Subcutaneous abdominal adipose tissue (tissue), 5 donors: ENCODE measurements around the gene NSMCE1.
A peak's percentile ranks its signal among the peaks of the same experiment; 100 is the strongest.

Experiments
- H3K27ac ChIP-seq: one replicate; pipeline ENCODE4 v1.7.0; 2013; ENCODE audit warnings: low read depth, mild to moderate bottlenecking, inconsistent platforms, low read length, moderate library complexity
- H3K27me3 ChIP-seq, 5 donors: one replicate each; pipeline ENCODE4 v1.7.0; 2013; ENCODE audit warnings: low read length in 5 of 5, inconsistent platforms in 1 of 5; ENCODE audit not compliant: control insufficient read depth in 5 of 5, insufficient read depth in 4 of 5
- H3K36me3 ChIP-seq, 5 donors: one replicate each; pipeline ENCODE4 v1.7.0; 2013; ENCODE audit warnings: low read length in 5 of 5; ENCODE audit not compliant: control insufficient read depth in 5 of 5, insufficient read depth in 5 of 5
- H3K4me1 ChIP-seq, 5 donors: one replicate each; pipeline ENCODE4 v1.7.0; 2013; ENCODE audit warnings: low read length in 5 of 5, mild to moderate bottlenecking in 3 of 5, moderate library complexity in 1 of 5; ENCODE audit not compliant: control insufficient read depth in 5 of 5, insufficient read depth in 5 of 5
- H3K4me3 ChIP-seq, 5 donors: one replicate each; pipeline ENCODE4 v1.7.0; 2013; ENCODE audit warnings: low read length in 5 of 5, low read depth in 1 of 5
- H3K9ac ChIP-seq, 5 donors: one replicate each; pipeline ENCODE4 v1.7.0; 2013; ENCODE audit warnings: low read length in 5 of 5, mild to moderate bottlenecking in 4 of 5, moderate library complexity in 3 of 5
- H3K9me3 ChIP-seq, 5 donors: one replicate each; pipeline ENCODE4 v1.7.0; 2013; ENCODE audit warnings: low read length in 5 of 5; ENCODE audit not compliant: control insufficient read depth in 5 of 5
- donor health status: healthy.
- donor health status: healthy.
- donor health status: healthy.
- donor health status: healthy.
- donor health status: healthy.

Gene NSMCE1

DNA sequence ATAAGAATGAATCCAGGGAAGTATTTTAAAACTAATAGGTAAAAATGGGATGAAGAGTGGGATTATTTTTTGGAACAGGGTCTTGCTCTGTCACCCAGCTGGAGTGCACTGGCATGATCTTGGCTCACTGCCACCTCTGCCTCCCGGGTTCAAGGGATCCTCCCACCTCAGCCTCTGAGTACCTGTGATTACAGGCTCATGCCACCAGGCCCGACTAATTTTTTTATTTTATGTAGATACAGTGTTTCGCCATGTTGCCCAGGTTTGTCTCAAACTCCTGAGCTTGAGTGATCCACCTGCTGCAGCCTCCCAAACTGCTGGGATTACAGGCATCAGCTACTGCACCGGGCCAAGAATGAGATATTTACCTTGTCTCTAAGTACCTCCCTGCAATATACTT, 22.1 kb downstream of the NSMCE1 start:
- peaks cover 23 to 46% (median 44%) of the 10 kb centered on the region in 5 donors for H3K4me1 ChIP-seq

GRCh38 chr16:27245276-27246172, 23.0 kb downstream of the NSMCE1 start:
- Histone ChIP-seq H3K9me3 (no peaks in the 10 kb centered on the region), H3K36me3 (no peaks in the 10 kb centered on the region), H3K9ac (peak overlapping the region in 1 of 5 donors; percentile 17), H3K4me3 (peak overlapping the region in 3 of 5 donors; percentile 11 to 29 (median 25)), H3K4me1 (peaks cover 23 to 55% (median 52%) of the 10 kb centered on the region in 5 donors), H3K27me3 (no peaks in the 10 kb centered on the region), H3K27ac (peak overlapping the region; percentile 60)

More for the DNA sequence above, 22.1 kb downstream of the NSMCE1 start:
- no peak overlapping the region for H3K4me3 ChIP-seq
- peak overlapping the region; percentile 60 for H3K27ac ChIP-seq
- no peaks in the 10 kb centered on the region for H3K9me3 ChIP-seq
- H3K36me3 ChIP-seq = no peaks in the 10 kb centered on the region
- H3K27me3 ChIP-seq = no peaks in the 10 kb centered on the region
- H3K9ac ChIP-seq = no peak overlapping the region

- H3K9ac ChIP-seq = peak overlapping the region in 1 of 5 donors; percentile 17
- H3K27ac ChIP-seq = peak overlapping the region; percentile 60
- no peaks in the 10 kb centered on the region for H3K36me3 ChIP-seq
- no peaks in the 10 kb centered on the region for H3K27me3 ChIP-seq
- no peak overlapping the region for H3K4me3 ChIP-seq
- H3K4me1 ChIP-seq = peaks cover 23 to 62% (median 52%) of the 10 kb centered on the region in 5 donors
- no peaks in the 10 kb centered on the region for H3K9me3 ChIP-seq
Observed at GRCh38 chr16:27244363-27244755, 24.2 kb downstream of the NSMCE1 start.

DNA sequence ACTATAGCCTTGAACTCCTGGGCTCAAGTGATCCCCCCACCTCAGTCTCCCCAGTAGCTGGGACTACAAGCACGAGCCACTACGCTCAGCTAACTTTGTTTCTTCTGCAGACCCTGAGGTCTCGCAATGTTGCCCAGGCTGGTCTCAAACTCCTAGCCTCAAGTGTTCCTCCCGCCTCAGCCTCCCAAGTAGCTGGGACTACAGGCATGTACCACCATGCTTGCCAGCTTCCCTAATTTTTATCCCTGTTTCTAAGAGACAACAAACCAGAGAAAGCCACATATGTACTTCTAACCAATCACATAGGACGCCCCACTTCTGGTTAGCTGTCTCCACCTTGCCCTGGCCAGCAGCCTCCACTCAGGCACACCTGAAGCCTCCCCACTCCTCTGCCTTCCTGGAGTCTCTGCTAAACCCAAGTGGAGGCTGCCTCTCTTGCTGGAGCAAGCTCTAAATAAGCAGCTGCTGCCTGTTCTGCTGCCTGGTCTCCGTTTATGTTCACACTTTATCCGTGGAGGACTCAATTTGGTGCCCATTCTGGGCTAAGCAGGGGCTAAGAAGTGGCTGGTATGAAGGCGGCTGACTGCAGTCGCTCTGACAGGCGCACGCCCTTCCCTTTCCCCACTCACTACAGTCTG, 24.7 kb downstream of the NSMCE1 start:
- H3K4me3 ChIP-seq = no peak overlapping the region
- H3K9ac ChIP-seq = peak overlapping the region in 1 of 5 donors; percentile 23
- H3K27me3 ChIP-seq = no peaks in the 10 kb centered on the region
- peak overlapping the region; percentile 10 for H3K27ac ChIP-seq
- H3K4me1 ChIP-seq = peaks cover 23 to 62% (median 52%) of the 10 kb centered on the region in 5 donors
- H3K36me3 ChIP-seq = no peaks in the 10 kb centered on the region
- no peaks in the 10 kb centered on the region for H3K9me3 ChIP-seq

DNA sequence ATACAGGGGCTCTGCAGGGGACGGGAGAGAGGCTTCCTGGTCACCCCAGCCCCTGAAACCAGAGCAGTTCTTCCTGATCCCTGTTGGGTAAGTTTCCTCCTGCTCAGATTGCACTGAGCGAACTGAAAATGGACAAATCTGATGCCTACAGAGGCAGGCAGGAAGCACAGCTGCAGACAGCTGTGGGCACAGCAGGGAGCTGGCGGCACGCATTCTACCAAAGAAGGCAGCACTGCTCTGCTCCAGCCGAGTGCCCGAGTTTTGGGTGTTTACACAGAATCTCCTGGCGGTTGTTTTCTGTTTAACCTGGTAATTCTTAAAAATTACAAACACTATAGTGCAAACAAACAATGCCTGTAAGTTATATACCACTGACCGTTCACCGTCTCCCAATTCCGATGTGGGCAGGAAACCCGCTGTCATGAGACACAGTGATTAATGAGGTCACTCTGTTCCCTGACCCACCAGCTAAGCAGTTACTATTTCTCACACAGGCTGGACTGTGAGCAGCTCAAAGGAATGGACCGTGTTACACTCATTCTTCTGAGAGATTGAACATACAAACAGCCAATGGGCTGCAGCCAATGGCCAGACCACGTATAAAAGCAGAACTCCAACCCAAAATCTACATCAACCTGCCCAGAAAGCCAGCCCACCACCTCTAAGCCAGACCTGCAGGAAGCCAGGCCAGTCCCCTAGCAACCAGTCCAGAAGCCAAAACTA, 25.5 kb downstream of the NSMCE1 start:
- Histone ChIP-seq H3K4me1 (peaks cover 23 to 68% (median 54%) of the 10 kb centered on the region in 5 donors), H3K27me3 (no peaks in the 10 kb centered on the region), H3K9me3 (no peaks in the 10 kb centered on the region), H3K27ac (peak overlapping the region; percentile 26), H3K36me3 (no peaks in the 10 kb centered on the region), H3K9ac (peak overlapping the region in 1 of 5 donors; percentile 42), H3K4me3 (peak overlapping the region in 4 of 5 donors; percentile 29 to 44 (median 36))

- H3K27me3 ChIP-seq = no peaks in the 10 kb centered on the region
- no peaks in the 10 kb centered on the region for H3K36me3 ChIP-seq
- peak overlapping the region in 1 of 5 donors; percentile 42 for H3K9ac ChIP-seq
- no peaks in the 10 kb centered on the region for H3K9me3 ChIP-seq
- peak overlapping the region; percentile 26 for H3K27ac ChIP-seq
- H3K4me3 ChIP-seq = peak overlapping the region in 4 of 5 donors; percentile 29 to 44 (median 36)
- H3K4me1 ChIP-seq = peaks cover 23 to 74% (median 60%) of the 10 kb centered on the region in 5 donors
Observed at GRCh38 chr16:27242398-27242797, 26.2 kb downstream of the NSMCE1 start.

- Histone ChIP-seq H3K9me3 (no peaks in the 10 kb centered on the region), H3K4me3 (no peak overlapping the region), H3K9ac (no peak overlapping the region), H3K4me1 (peaks cover 26 to 82% (median 65%) of the 10 kb centered on the region in 5 donors), H3K27me3 (no peaks in the 10 kb centered on the region), H3K27ac (peak overlapping the region; percentile 18), H3K36me3 (no peaks in the 10 kb centered on the region)
Observed at GRCh38 chr16:27241658-27242057, 26.9 kb downstream of the NSMCE1 start.

DNA sequence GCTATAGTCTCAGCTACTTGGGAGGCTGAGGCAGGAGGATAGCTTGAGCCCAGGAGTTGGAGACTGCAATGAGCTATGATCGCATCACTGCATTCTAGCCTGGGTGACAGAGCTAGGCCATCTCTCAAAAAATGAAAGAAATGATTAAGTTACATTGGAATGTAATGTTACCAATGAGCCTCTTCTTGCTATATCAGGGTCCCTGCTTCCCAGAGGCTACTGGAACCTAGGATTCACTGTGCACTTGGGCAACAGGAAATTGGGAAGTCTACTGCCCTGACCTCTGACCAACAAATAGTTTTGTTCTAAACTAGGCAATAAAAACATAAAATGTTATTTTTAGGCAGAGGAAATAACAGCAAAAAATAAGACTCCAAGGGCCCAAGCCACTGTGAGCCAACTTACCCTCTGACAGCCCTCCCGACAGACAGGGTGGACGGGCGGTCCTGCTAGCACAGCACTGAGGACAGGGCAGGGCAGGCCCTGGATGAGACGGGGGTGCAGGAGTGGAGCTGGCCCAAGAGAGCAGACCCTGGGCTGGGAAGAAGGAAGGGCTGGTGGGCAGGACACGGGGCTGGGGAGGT, 27.5 kb downstream of the NSMCE1 start:
- H3K27ac ChIP-seq = peak overlapping the region; percentile 18
- peaks cover 26 to 88% (median 69%) of the 10 kb centered on the region in 5 donors for H3K4me1 ChIP-seq
- H3K36me3 ChIP-seq = no peaks in the 10 kb centered on the region
- H3K4me3 ChIP-seq = peak overlapping the region in 1 of 5 donors; percentile 2
- H3K9ac ChIP-seq = peak overlapping the region in 1 of 5 donors; percentile 14
- H3K9me3 ChIP-seq = no peaks in the 10 kb centered on the region
- no peaks in the 10 kb centered on the region for H3K27me3 ChIP-seq

- no peak overlapping the region for H3K4me3 ChIP-seq
- H3K9ac ChIP-seq = no peak overlapping the region
- no peaks in the 10 kb centered on the region for H3K36me3 ChIP-seq
- H3K9me3 ChIP-seq = no peaks in the 10 kb centered on the region
- H3K27ac ChIP-seq = no peak overlapping the region
- peaks cover 24 to 89% (median 70%) of the 10 kb centered on the region in 5 donors for H3K4me1 ChIP-seq
- no peaks in the 10 kb centered on the region for H3K27me3 ChIP-seq
Observed at GRCh38 chr16:27239906-27240655, 28.5 kb downstream of the NSMCE1 start.
